HEK293 (cell line): ENCODE results near the gene LAMA2.

Experiments used
- CTCF ChIA-PET: fragments of 350-600 bp; formaldehyde crosslinking; extraction: SDS; loops from one replicate; lab custom pipeline; 2021; ENCODE audit warnings: antibody characterized with exemption; lab: Yijun Ruan, JAX
- POLR2A ChIA-PET: fragments of 300-600 bp; formaldehyde crosslinking; extraction: SDS; loops from one replicate; lab custom pipeline; 2020; ENCODE audit warnings: antibody characterized with exemption, inconsistent platforms; lab: Yijun Ruan, JAX
- H3K27ac ChIP-seq: fragments of 200-500 bp; sonication (Bioruptor generic); 2 replicates; pipeline ENCODE4 v1.5.1; 2014; ENCODE audit warnings: low read depth, low read length, control low read depth, inconsistent platforms; ENCODE audit errors: extremely low read depth
- H3K36me3 ChIP-seq, 2 experiments: fragments of 200-500 bp in 1 of 2; sonication (Bioruptor generic) in 1 of 2; 1 replicate in 1 of 2; 2 replicates in 1 of 2; pipeline ENCODE4 v1.5.1; 2014 to 2017; ENCODE audit warnings: inconsistent platforms in 2 of 2, low read length in 2 of 2; ENCODE audit not compliant: control insufficient read depth in 2 of 2, insufficient read depth in 1 of 2
- H3K4me1 ChIP-seq: fragments of 200-500 bp; sonication (Bioruptor generic); 2 replicates; pipeline ENCODE4 v1.5.1; 2014; ENCODE audit warnings: mild to moderate bottlenecking, low read length, inconsistent platforms; ENCODE audit not compliant: control insufficient read depth, insufficient read depth
- H3K4me3 ChIP-seq: 2 replicates; pipeline ENCODE4 v1.5.1; 2011; ENCODE audit warnings: low read depth, mild to moderate bottlenecking, control low read depth, low read length, moderate library complexity
- H3K9me3 ChIP-seq: fragments of 200-500 bp; sonication (Bioruptor generic); 2 replicates; pipeline ENCODE4 v1.5.1; 2014; ENCODE audit warnings: low read depth, low read length, inconsistent platforms; ENCODE audit not compliant: control insufficient read depth, insufficient read depth
- ZEB2 ChIP-seq: fragments of 450-650 bp; formaldehyde crosslinking; IDR thresholded peaks from 2 replicates; pipeline ENCODE4 v1.5.1; 2016; ENCODE audit warnings: missing biosample characterization, missing genetic modification characterization
- ZNF121 ChIP-seq: fragments of 450-650 bp; formaldehyde crosslinking; IDR thresholded peaks from 2 replicates; pipeline ENCODE4 v1.5.1; 2016; ENCODE audit warnings: missing biosample characterization, missing genetic modification characterization
- ZNF404 ChIP-seq: fragments of 450-650 bp; formaldehyde crosslinking; IDR thresholded peaks from 2 replicates; pipeline ENCODE4 v1.5.1; 2017; ENCODE audit warnings: missing biosample characterization, missing genetic modification characterization
- ZNF548 ChIP-seq: fragments of 450-650 bp; formaldehyde crosslinking; IDR thresholded peaks from 2 replicates; pipeline ENCODE4 v1.5.1; 2016; ENCODE audit warnings: missing biosample characterization, missing genetic modification characterization
- ZNF549 ChIP-seq: fragments of 450-650 bp; IDR thresholded peaks from 2 replicates; pipeline ENCODE4 v1.5.1; 2018; ENCODE audit warnings: missing biosample characterization, missing genetic modification characterization, mild to moderate bottlenecking, inconsistent platforms, moderate library complexity
- ZNF670 ChIP-seq: fragments of 450-650 bp; formaldehyde crosslinking; IDR thresholded peaks from 2 replicates; pipeline ENCODE4 v1.5.1; 2016; ENCODE audit warnings: missing biosample characterization, missing genetic modification characterization, low read depth
- TF ChIP-seq, protein P1 (sequence below): fragments of 450-650 bp; formaldehyde crosslinking; IDR thresholded peaks from 2 replicates; pipeline ENCODE4 v1.5.1; 2016; ENCODE audit warnings: missing biosample characterization, missing genetic modification characterization
- TF ChIP-seq, protein P2 (sequence below): fragments of 450-650 bp; formaldehyde crosslinking; IDR thresholded peaks from 2 replicates; pipeline ENCODE4 v1.5.1; 2016; ENCODE audit warnings: missing biosample characterization, missing genetic modification characterization
- TF ChIP-seq, protein P3 (sequence below): fragments of 450-650 bp; formaldehyde crosslinking; IDR thresholded peaks from 2 replicates; pipeline ENCODE4 v1.5.1; 2016; ENCODE audit warnings: missing biosample characterization, missing genetic modification characterization, low read depth
- TF ChIP-seq, protein P4 (sequence below): sonication (generic); formaldehyde crosslinking; IDR thresholded peaks from 2 replicates; pipeline ENCODE4 v1.8.1; 2022; ENCODE audit warnings: mild to moderate bottlenecking, moderate library complexity, missing genetic modification reagents
- TF ChIP-seq, protein P5 (sequence below): fragments of 450-650 bp; formaldehyde crosslinking; IDR thresholded peaks from 2 replicates; pipeline ENCODE4 v1.5.1; 2016; ENCODE audit warnings: missing biosample characterization, missing genetic modification characterization
- TF ChIP-seq, protein P6 (sequence below): fragments of 450-650 bp; formaldehyde crosslinking; IDR thresholded peaks from 2 replicates; pipeline ENCODE4 v1.5.1; 2016; ENCODE audit warnings: missing biosample characterization, missing genetic modification characterization
- TF ChIP-seq, protein P7 (sequence below): fragments of 450-650 bp; formaldehyde crosslinking; IDR thresholded peaks from 2 replicates; pipeline ENCODE4 v1.5.1; 2016; ENCODE audit warnings: missing biosample characterization, missing genetic modification characterization
- TF ChIP-seq, protein P8 (sequence below): fragments of 450-650 bp; formaldehyde crosslinking; IDR thresholded peaks from 2 replicates; pipeline ENCODE4 v1.5.1; 2016; ENCODE audit warnings: missing biosample characterization, missing genetic modification characterization

The LAMA2 gene

DNA sequence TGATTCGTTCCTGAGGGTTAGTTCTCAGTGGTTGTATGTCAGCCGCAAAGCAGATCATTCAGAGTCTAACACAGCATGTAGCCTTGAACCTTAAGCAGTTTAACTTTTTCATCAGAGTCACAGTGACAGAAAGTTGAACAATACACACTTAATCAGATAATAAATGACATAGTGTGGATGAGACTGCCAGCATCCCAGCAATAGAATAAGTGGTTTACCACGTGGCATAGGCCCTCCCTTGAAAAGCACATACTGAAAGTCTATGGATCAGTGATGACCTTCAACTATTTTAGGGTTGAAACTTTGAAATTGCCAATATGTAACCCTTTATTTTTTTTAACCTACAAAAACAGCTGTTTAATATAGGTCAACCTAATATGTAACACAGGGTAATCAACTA is 561.7 kb downstream of the LAMA2 start (continued):
- TF ChIP-seq, protein P1, sequence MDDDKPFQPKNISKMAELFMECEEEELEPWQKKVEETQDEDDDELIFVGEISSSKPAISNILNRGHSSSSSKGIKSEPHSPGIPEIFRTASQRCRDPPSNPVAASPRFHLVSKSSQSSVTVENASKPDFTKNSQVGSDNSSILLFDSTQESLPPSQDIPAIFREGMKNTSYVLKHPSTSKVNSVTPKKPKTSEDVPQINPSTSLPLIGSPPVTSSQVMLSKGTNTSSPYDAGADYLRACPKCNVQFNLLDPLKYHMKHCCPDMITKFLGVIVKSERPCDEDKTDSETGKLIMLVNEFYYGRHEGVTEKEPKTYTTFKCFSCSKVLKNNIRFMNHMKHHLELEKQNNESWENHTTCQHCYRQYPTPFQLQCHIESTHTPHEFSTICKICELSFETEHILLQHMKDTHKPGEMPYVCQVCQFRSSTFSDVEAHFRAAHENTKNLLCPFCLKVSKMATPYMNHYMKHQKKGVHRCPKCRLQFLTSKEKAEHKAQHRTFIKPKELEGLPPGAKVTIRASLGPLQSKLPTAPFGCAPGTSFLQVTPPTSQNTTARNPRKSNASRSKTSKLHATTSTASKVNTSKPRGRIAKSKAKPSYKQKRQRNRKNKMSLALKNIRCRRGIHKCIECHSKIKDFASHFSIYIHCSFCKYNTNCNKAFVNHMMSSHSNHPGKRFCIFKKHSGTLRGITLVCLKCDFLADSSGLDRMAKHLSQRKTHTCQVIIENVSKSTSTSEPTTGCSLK = no peak
- TF ChIP-seq, protein P2, sequence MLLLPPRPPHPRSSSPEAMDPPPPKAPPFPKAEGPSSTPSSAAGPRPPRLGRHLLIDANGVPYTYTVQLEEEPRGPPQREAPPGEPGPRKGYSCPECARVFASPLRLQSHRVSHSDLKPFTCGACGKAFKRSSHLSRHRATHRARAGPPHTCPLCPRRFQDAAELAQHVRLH = no peak
- TF ChIP-seq, protein P3, sequence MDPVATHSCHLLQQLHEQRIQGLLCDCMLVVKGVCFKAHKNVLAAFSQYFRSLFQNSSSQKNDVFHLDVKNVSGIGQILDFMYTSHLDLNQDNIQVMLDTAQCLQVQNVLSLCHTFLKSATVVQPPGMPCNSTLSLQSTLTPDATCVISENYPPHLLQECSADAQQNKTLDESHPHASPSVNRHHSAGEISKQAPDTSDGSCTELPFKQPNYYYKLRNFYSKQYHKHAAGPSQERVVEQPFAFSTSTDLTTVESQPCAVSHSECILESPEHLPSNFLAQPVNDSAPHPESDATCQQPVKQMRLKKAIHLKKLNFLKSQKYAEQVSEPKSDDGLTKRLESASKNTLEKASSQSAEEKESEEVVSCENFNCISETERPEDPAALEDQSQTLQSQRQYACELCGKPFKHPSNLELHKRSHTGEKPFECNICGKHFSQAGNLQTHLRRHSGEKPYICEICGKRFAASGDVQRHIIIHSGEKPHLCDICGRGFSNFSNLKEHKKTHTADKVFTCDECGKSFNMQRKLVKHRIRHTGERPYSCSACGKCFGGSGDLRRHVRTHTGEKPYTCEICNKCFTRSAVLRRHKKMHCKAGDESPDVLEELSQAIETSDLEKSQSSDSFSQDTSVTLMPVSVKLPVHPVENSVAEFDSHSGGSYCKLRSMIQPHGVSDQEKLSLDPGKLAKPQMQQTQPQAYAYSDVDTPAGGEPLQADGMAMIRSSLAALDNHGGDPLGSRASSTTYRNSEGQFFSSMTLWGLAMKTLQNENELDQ (tag by site-specific recombination) = no peak
- TF ChIP-seq, protein P4, sequence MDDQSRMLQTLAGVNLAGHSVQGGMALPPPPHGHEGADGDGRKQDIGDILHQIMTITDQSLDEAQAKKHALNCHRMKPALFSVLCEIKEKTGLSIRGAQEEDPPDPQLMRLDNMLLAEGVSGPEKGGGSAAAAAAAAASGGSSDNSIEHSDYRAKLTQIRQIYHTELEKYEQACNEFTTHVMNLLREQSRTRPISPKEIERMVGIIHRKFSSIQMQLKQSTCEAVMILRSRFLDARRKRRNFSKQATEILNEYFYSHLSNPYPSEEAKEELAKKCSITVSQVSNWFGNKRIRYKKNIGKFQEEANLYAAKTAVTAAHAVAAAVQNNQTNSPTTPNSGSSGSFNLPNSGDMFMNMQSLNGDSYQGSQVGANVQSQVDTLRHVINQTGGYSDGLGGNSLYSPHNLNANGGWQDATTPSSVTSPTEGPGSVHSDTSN (CRISPR knock-in tag) = no peak
- no peak for TF ChIP-seq ZNF404 (tag by site-specific recombination)
- TF ChIP-seq ZNF670 (tag by site-specific recombination) = no peak

DNA sequence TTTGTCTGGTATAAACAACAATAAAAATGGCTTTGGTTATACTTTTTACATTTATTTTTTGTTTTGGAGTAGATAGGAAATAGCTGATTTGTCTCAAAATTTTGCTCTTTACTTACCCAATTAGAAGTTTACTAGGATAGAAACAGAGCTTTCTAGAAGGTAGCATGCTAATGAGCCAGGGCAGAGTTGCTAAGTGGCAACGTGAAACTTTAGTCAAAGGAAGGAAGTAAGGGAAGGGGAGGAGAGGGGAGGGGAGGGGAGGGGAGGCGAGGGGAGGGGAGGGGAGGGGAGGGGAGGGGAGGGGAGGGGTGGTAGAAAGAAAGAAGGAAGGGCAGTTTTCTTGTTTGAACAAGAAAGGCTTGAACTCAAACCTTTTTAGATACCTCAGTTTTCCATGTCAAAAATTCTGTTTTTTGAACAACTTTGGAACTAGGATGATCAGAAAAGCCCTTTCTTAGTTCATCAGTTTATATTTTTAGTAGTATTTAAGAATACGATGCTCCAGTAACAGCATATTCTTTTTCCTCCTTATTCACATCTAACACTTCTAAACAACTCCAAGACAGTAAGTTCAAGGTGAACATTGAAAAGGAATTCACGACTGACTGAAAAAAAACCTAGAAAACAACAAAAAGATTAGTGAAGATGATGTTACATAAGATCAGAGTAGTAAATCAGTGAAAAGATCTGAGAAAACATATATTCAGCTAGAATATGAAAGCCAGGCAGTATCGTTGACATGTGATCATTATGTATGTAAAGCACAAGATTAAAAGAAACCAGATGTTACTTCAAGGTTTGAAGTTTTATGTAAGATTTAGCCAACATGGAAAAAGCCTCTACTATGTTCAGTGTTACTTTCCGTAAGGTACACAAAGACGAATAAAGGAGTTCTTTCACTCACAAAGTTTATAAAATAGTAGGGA is 563.6 kb downstream of the LAMA2 start:
- ChIA-PET POLR2A (no interaction called here), CTCF (interaction anchor here (0.7 to 0.8 kb wide), 2 partner anchors 41 to 312 kb away, joined by 4 read pairs; no protein-coding TSS in a partner anchor)
- no peak for TF ChIP-seq ZEB2 (tag by site-specific recombination)
- no peak for TF ChIP-seq ZNF121
- TF ChIP-seq, protein P5, sequence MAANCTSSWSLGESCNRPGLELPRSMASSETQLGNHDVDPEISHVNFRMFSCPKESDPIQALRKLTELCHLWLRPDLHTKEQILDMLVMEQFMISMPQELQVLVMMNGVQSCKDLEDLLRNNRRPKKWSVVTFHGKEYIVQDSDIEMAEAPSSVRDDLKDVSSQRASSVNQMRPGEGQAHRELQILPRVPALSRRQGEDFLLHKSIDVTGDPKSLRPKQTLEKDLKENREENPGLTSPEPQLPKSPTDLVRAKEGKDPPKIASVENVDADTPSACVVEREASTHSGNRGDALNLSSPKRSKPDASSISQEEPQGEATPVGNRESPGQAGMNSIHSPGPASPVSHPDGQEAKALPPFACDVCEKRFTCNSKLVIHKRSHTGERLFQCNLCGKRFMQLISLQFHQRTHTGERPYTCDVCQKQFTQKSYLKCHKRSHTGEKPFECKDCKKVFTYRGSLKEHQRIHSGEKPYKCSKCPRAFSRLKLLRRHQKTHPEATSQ (tag by site-specific recombination) = no peak
- TF ChIP-seq, protein P6, sequence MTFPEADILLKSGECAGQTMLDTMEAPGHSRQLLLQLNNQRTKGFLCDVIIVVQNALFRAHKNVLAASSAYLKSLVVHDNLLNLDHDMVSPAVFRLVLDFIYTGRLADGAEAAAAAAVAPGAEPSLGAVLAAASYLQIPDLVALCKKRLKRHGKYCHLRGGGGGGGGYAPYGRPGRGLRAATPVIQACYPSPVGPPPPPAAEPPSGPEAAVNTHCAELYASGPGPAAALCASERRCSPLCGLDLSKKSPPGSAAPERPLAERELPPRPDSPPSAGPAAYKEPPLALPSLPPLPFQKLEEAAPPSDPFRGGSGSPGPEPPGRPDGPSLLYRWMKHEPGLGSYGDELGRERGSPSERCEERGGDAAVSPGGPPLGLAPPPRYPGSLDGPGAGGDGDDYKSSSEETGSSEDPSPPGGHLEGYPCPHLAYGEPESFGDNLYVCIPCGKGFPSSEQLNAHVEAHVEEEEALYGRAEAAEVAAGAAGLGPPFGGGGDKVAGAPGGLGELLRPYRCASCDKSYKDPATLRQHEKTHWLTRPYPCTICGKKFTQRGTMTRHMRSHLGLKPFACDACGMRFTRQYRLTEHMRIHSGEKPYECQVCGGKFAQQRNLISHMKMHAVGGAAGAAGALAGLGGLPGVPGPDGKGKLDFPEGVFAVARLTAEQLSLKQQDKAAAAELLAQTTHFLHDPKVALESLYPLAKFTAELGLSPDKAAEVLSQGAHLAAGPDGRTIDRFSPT = no peak
- TF ChIP-seq, protein P7, sequence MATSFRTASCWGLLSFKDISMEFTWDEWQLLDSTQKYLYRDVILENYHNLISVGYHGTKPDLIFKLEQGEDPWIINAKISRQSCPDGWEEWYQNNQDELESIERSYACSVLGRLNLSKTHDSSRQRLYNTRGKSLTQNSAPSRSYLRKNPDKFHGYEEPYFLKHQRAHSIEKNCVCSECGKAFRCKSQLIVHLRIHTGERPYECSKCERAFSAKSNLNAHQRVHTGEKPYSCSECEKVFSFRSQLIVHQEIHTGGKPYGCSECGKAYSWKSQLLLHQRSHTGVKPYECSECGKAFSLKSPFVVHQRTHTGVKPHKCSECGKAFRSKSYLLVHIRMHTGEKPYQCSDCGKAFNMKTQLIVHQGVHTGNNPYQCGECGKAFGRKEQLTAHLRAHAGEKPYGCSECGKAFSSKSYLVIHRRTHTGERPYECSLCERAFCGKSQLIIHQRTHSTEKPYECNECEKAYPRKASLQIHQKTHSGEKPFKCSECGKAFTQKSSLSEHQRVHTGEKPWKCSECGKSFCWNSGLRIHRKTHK = no peak
- no peak for TF ChIP-seq ZNF548 (tag by site-specific recombination)
- TF ChIP-seq, protein P8, sequence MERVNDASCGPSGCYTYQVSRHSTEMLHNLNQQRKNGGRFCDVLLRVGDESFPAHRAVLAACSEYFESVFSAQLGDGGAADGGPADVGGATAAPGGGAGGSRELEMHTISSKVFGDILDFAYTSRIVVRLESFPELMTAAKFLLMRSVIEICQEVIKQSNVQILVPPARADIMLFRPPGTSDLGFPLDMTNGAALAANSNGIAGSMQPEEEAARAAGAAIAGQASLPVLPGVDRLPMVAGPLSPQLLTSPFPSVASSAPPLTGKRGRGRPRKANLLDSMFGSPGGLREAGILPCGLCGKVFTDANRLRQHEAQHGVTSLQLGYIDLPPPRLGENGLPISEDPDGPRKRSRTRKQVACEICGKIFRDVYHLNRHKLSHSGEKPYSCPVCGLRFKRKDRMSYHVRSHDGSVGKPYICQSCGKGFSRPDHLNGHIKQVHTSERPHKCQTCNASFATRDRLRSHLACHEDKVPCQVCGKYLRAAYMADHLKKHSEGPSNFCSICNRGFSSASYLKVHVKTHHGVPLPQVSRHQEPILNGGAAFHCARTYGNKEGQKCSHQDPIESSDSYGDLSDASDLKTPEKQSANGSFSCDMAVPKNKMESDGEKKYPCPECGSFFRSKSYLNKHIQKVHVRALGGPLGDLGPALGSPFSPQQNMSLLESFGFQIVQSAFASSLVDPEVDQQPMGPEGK (tag by site-specific recombination) = no peak
- no peak for TF ChIP-seq ZNF549 (tag by site-specific recombination)
- Histone ChIP-seq H3K4me1 (no peaks in the 10 kb centered on the region), H3K27ac (no peak overlapping the region), H3K36me3 (no peaks in the 10 kb centered on the region), H3K4me3 (no peak overlapping the region), H3K9me3 (no peaks in the 10 kb centered on the region)
